ENCODE measurements around the gene NAPA. TPM values are rescaled to one million over a fixed set of nuclear protein-coding genes. Genes with fewer than 3 reads are reported as not detected.

Gene NAPA
- total and polyA plus RNA-seq, 2 of the 13 experiments (the other 11 are each of a cell fraction or from before 2014, with no cell fraction given), result 32.6 to 65.9 TPM

GRCh38 chr19:47483800-47484690 lies 30.8 kb downstream of the NAPA start, which contains the start of gene KPTN (continued):
- TF ChIP-seq, protein P1, sequence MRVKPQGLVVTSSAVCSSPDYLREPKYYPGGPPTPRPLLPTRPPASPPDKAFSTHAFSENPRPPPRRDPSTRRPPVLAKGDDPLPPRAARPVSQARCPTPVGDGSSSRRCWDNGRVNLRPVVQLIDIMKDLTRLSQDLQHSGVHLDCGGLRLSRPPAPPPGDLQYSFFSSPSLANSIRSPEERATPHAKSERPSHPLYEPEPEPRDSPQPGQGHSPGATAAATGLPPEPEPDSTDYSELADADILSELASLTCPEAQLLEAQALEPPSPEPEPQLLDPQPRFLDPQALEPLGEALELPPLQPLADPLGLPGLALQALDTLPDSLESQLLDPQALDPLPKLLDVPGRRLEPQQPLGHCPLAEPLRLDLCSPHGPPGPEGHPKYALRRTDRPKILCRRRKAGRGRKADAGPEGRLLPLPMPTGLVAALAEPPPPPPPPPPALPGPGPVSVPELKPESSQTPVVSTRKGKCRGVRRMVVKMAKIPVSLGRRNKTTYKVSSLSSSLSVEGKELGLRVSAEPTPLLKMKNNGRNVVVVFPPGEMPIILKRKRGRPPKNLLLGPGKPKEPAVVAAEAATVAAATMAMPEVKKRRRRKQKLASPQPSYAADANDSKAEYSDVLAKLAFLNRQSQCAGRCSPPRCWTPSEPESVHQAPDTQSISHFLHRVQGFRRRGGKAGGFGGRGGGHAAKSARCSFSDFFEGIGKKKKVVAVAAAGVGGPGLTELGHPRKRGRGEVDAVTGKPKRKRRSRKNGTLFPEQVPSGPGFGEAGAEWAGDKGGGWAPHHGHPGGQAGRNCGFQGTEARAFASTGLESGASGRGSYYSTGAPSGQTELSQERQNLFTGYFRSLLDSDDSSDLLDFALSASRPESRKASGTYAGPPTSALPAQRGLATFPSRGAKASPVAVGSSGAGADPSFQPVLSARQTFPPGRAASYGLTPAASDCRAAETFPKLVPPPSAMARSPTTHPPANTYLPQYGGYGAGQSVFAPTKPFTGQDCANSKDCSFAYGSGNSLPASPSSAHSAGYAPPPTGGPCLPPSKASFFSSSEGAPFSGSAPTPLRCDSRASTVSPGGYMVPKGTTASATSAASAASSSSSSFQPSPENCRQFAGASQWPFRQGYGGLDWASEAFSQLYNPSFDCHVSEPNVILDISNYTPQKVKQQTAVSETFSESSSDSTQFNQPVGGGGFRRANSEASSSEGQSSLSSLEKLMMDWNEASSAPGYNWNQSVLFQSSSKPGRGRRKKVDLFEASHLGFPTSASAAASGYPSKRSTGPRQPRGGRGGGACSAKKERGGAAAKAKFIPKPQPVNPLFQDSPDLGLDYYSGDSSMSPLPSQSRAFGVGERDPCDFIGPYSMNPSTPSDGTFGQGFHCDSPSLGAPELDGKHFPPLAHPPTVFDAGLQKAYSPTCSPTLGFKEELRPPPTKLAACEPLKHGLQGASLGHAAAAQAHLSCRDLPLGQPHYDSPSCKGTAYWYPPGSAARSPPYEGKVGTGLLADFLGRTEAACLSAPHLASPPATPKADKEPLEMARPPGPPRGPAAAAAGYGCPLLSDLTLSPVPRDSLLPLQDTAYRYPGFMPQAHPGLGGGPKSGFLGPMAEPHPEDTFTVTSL (CRISPR knock-in tag; IDR thresholded peaks at IDR 0.05; ENCODE audit: borderline replicate concordance), result no peak; the same call in 1 of the 2 replicates
- TF ChIP-seq TERF1 (CRISPR knock-in tag; IDR thresholded peaks at IDR 0.05) (no peak), PAF1 (CRISPR knock-in tag; IDR thresholded peaks at IDR 0.05) (no peak), ZNF256 (CRISPR knock-in tag; conservative IDR thresholded peaks at IDR 0.05) (no peak), ZNF614 (CRISPR knock-in tag; IDR thresholded peaks at IDR 0.05; ENCODE audit: borderline replicate concordance) (no peak), SALL2 (CRISPR knock-in tag; IDR thresholded peaks at IDR 0.05) (peak; percentile 86), ZNF550 (CRISPR knock-in tag; IDR thresholded peaks at IDR 0.05; ENCODE audit: borderline replicate concordance) (no peak), REPIN1 (CRISPR knock-in tag; IDR thresholded peaks at IDR 0.05; ENCODE audit: borderline replicate concordance, low read depth) (peak; percentile 51; the same call in 1 of the 2 replicates), SNAPC4 (CRISPR knock-in tag; IDR thresholded peaks at IDR 0.05) (peak; percentile 71; the same call in 1 of the 2 replicates), ATF7 (IDR thresholded peaks at IDR 0.05) (no peak), ATF7 (CRISPR knock-in tag; IDR thresholded peaks at IDR 0.05) (no peak), CBX5 (CRISPR knock-in tag; IDR thresholded peaks at IDR 0.05; ENCODE audit: borderline replicate concordance) (no peak), HDAC6 (IDR thresholded peaks at IDR 0.05; ENCODE audit: low read depth, low read length) (no peak), IRF2 (CRISPR knock-in tag; IDR thresholded peaks at IDR 0.05) (peak; percentile 46; the same call in 1 of the 2 replicates), BRF2 (CRISPR knock-in tag; IDR thresholded peaks at IDR 0.05) (no peak)
